Neural cell (in vitro differentiated cells): ENCODE data around the gene USH1C.

ENCODE experiments used
- CTCF ChIP-seq: fragments of 450-650 bp; IDR thresholded peaks from 2 replicates; pipeline ENCODE4 v1.5.1; 2014; ENCODE audit warnings: antibody characterized with exemption, mild to moderate bottlenecking, moderate library complexity; ENCODE audit not compliant: poor library complexity, severe bottlenecking
- EZH2 ChIP-seq: fragments of 200-600, 300-800 bp; shearing (Covaris generic), sonication (generic); IDR thresholded peaks from 2 replicates; pipeline ENCODE4 v1.6.1; 2014; ENCODE audit warnings: antibody characterized with exemption, low read length, borderline replicate concordance, mild to moderate bottlenecking; ENCODE audit not compliant: insufficient read depth, poor library complexity, severe bottlenecking
- POLR2AphosphoS5 ChIP-seq: IDR thresholded peaks from 2 replicates; pipeline ENCODE4 v1.6.1; 2012
- RAD21 ChIP-seq: fragments of 450-650 bp; conservative IDR thresholded peaks from 2 replicates; pipeline ENCODE4 v1.6.1; 2014; ENCODE audit warnings: antibody characterized with exemption, mild to moderate bottlenecking, moderate library complexity
- TAF1 ChIP-seq: IDR thresholded peaks from 2 replicates; pipeline ENCODE4 v1.6.1; 2012; ENCODE audit warnings: low read depth

DNA sequence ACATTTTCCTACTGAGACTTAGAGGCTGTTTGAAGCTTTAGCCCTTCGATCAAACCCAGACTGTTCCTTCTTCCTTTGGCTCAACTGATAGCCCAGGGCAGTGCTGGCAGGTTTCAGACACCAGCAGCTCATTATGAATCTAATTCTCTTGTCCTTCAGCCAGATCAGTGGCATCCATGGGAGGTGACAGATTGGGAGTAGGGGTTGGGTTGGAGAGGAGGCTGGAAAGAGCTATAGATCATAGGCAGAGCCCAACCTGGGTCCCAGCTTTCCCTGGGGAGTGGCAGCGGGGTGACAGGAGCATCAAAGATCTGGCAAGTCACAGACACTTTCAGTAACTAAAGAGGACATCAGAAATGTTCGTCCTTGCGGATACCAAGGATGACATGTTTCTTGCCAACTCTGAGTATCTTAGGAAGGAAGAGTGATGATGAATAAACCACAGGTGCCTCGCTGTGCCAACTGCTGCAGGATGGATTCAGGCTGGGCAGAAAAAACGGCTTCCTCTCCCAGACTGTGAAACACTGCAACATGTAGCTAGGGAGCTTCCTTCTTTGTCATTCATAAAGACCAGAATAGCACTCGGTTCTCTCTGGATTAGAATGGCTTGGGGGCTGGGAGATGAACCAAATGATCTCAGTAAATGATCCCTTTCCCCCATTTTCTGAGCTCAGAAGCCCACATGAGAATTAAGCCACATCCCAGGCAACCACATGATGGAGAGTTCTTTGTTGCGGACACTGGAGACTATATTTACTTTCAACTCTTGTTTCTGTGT is 86.6 kb downstream of the USH1C start:
- TF ChIP-seq TAF1 (no peak), RAD21 (no peak), POLR2AphosphoS5 (no peak), CTCF (no peak), EZH2 (no peak)
